Right renal pelvis (tissue), 4 donors: Measurements from ENCODE around the gene TMEM184A. TPM values are rescaled to one million over a fixed set of nuclear protein-coding genes. Genes with fewer than 3 reads are reported as not detected.

Experiments used
- DNase-seq, 4 donors: peaks; one replicate each; pipeline ENCODE4 v3.0.0-alpha.2; 2013; ENCODE audit warnings: low read depth in 4 of 4, low spot score in 3 of 4, missing footprints in 1 of 4
- polyA plus RNA-seq, 4 donors: library from polyadenylated mRNA; unstranded; fragments of 120-200 nt; gene quantifications; one replicate each; pipeline ENCODE4 v1.2.1, GENCODE V29; 2013; ENCODE audit not compliant: insufficient read length in 4 of 4

TMEM184A gene
- polyA plus RNA-seq, 4 donors = 6.0 to 9.1 (median 7.4) TPM

DNA sequence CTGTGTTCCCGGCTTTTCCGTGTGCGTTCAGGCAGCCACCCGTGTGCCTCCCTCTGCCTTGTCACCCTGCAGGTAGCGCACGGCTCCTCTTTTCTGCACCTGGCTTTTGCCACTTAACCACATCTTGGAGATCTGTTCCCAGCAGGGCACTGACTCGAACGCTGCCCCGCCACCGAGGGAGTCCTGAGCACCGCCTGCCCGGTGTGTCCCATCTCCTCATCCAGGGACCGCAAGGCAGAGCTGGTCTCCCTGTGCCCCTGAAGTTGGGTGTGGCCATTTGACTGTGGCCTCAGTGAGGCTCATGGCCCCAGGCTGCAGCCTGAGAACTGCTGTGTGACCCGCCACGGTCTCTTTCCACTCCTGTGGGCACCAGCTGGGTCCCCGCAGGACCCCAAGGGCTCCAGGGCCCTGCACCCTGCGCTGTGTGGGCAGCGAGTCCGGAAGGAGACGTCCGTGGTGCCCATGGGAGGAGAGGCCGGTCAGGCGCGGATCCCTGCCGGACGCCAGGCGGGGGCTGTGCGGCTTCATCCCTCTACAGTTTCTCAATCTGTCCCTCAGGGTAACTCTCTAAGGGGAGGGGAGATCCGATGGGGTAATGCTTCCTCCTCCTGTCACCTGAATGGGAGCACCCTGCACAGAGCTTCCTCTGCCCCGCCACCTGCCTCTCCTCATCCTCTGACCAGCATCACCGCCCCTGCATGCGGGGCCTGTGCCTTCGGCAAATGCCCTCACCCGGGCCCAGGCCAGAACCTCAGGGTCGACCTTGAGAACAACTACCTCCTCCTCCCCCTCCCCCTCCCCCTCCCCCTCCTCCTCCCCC is 50.1 kb downstream of the TMEM184A start:
- DNase-seq = no peak

DNA sequence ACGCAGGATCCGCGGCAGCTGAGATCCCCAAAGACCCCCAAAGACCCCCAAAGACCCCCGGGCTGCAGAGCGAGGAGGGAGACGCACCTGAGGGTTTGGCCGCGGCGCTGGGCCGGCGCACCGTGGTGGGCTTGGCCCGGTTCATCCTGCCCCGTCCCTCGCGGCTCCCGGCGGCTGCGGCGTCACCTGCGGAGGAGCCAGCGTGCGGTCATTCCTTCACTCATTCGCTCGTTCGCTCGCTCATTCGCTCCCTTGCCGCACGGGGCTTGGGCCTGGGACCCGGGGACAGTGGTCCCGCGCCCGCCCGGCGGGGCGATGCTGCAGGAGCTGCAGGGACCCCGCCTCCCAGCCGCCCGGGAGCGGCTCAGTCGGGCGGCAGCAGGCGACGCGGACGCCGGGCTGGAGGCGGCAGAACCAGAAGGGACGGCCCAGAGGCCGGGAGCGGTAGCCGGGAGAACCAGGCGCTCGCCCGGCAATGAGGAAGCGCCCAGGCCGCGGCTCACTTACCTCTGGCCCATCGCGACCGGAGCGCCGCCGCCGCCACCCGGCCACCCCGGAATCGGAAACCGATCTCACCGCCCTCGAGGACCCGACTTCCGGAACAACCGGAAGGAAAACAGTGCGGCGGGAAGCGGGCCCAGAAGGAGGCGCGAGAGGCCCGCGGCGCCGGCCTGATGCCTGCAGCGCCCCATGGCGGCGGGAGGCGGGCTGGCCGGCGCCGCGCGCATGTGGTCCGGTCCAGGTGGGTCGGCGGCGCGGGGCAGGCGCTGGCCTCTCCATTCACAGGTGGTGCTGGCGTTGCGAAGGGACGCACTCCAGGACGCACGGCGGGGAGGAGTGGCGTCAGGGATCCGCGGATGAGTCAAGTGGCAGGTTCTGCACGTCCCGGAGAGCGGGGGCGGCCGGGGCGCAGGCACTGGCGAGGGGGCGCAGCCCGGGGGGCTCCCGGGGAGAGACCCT is 51.9 kb downstream of the TMEM184A start, which contains the start of gene INTS1:
Gene INTS1, minus strand, starts transcription at position 574 of the 960 bp plus-strand sequence. Its CDS starts 429 bp downstream, at position 145.
- DNase-seq = peak; percentile 77 to 87 (median 86)

DNA sequence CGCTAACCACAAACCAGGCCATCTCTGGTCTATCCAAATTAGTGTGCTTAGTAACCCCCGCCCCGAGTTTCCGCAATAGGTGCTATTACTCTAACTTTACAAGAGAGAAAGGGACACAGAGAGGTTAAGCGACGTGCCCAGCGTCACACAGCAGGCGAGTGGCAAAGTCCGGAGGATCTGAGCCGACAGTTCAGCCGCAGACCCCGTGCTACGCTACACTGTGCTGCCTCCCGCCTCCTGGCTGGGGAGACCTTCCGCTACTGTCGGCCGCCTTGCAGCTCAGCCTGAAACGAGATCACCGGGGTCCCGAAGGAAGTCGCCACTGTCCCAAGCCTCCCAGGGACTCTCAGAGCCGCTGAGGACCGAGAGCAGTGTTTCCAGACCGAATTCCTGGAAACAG is 52.6 kb downstream of the TMEM184A start:
- DNase-seq = no peak

DNA sequence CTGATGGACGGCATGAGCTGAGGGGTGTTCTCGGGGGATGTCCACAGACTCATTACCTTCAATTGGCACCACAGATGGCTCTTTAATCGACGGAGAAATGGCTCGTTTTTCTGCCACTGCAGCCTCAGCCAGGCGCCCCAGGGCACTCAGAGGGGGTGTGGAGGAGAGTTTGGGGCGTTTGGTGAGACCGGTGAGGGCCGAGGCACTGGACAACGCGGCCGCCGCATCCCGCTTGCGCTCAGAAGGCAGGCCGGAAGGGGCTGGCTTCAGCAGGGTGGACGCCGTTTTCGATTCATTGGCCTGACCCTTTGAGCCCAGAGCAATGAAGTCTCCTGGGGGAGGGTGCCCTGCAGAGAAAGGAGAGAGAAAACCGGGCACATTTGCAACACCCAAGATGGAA is 53.2 kb downstream of the TMEM184A start:
- DNase-seq = no peak

DNA sequence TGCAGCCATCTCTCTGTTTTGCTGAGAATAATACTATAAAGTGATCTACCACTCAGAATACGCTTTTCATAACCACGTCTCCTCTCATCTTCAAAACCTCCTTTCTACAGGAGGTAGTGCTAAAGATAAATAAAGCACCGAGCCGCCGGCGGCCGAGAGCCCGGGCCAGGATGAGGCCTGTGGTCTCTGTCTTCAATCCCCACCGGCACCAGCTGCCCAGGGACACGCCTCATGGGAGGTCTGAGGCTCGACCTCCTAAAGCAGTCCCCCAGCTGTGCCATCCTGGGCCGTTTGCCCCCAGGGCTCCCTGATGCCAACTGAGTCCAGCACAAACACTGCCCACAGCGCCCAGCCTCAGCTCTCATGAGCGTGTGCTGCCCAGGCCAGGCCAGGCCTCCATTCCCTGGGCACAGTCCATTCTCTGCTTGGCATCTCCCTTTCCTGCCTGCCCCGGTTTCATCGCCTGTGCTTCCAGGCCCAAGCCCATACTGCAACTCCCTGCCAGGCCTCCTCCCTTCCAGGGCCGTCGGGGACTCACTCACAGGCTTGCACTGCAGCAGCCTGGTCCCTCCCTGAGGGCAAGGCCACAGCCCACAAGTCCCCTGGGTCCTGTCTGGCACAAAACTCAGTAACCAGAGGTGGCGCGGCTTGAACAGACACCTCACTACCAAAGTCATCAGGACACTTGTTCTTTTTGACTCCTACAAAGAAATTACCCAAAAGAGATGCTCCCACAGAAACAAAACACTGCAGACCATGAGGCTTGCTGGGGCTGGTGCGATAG is 54.3 kb downstream of the TMEM184A start:
- DNase-seq = no peak

DNA sequence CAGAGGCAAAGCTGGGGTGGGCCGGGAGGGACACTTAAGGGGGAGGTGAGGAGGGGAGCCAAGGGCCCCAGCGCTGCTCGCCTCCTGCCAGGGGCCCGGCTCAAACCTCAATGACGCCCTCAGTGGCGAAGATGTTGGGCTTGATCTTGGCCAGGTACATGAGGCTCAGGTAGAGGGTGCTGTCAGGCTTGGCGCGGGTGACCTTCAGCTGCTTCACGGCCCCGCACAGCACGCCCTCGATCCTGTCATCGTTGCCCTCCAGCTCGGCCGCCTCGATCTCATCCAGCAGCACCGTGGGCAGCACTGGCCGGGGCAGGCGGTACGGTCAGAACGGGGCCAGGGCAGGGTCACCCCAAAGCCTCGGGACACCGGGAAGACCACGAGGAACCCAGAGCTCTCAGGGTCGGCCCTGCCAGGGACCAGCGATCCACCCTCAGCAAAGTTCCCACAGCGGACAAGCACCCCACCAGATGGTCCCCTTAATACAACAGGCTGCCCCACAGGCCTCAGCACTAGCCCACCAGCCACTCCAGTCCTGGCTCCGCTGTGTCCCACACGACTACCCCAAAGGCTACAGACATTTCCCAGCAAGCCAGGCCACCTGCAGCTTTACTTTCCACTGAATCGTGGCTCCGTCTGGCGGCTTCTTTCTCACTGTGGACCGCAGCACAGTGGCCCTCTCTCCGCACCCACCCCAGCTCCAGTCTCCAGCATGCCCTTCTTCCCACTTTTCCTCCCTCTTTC is 55.8 kb downstream of the TMEM184A start:
- DNase-seq = no peak

DNA sequence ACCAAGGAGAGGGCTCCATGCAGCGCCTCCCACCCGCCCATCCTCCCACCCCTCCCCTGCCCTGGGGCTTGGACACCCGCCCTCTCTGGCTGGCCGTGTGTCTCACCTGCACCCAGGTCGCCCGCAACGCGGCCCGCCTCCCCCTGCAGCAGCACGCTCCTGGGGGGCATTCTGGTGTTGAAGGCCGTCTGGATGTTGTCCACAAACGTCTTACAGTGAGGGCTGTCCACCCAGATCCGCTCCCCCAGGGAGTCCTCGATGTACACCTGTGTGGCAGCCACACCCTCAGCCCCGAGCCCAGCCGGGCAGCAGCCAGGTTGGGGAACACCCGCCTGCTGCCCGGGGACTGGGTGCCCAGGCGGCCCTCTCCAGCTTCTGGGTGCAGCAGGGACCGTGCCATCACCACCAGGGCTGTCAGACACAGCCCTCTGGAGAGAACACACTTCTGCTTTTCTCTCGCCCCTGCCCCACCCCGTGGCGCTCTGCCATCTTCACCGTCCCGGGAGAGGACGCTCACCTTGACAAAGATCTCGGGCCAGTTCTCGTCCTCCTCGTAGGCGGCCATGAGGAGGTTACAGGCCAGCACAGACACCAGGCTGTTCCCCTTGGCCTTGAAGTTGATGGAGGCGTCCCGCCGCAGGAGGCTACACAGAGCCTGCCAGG is 56.5 kb downstream of the TMEM184A start:
- no peak for DNase-seq

DNA sequence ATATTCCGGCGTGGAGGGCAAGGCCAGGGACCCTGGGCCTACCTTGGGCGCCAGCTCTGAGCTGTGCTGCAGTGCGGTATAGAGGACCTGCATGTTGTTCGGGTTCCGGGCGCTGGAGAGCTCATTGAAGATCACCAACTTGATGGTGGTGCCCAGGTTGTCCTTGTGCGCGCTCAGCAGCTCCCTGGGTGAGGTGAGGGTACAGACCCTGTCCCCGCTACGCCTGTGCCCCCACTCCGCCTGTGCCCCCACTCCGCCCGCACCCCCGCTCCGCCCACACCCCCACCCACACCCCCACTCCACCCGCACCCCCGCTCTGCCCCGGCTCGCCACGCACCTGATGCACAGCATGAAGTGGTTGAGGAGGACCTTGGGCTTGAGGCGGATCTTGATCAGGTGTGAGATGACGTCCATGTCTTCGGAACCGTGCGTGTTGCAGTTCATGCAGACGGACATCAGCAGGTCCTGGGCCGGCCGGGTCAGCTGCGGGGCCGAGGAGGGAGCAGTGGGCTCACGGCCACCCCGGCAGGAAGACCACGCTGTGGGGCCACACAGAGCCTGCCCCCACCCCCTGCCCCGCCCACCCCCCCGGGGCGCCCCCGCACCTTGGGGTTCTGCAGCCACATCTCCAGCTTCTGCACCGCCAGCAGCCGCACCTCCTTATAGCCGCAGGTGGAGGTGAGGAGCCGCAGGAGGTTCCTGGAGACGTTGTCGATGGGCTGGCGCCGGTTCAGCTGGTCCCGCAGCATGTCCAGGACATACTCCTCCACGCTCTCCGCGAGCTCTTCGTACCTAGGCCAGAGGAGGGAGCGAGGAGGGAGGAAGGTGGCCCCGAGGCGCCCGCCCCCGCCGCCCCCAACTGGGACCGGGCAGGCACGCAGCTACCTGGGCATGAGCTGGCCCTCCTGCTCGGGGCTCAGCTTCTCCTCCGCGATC is 57.4 kb downstream of the TMEM184A start:
- no peak for DNase-seq

DNA sequence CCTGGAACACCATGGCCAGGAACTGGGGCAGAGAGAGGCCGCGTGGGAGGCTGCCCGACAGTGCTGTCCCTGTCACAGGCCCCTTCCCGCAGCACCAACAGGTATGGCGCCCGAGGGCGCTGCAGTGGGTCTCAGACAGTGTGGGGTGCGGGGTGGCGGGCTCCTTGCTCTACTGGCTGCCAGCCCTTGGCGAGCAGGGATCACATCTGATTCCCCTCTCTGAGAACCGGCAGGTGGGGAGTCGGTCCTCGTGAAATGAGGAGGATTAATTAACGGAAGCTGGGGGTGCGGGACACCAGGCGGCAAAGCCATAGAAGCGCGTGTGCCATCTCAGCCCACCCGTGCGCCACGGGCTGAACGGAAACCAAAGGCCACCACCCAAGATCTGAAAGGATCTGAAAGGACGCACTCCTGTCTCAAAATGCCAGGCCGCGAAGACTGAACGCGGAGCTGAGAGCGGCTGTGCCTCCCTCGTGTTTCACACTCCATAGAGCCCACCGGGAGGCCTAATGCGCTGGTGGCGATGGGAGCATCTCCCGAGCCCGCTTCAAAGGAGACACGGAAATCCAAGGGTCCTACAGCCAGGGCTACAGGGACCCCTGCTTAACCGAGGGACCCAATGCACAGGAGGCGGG is 58.6 kb downstream of the TMEM184A start:
- DNase-seq = no peak

DNA sequence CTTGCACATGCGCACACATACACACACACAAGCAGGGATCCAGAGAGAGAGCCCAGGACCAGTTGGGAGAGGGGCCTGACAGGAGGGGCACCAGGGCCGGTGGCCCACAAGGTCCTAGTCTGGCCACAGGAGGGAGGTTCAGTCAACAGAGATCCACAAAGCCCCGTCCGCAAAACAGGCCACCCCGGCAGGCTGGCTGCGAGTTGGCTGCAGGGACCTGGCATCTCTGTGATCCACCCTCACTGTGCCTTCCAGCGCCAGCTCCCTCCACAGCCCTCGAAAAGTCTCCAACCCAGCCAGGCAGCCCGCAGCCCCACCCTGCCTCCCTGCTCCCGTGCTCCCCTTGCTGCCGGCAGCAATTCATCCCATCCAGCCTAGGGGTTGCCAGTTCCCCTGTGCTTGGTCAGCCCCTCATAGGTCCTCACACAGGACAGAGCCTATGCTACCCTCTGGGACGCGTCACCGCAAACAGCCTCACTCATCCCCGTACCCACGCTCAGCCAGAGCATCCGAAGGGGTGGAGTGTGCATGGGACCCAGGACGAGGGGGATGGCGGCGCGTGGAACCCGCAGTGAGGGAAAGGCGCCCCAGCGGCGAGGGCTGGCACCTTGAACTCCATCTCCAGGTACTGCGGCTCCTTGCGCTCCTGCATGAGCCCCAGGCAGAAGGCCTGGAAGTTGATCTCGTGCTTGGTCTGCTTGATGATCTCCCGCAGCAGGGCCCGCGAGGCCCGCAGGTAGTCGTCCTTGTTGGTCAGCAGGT is 59.3 kb downstream of the TMEM184A start:
- no peak for DNase-seq

DNA sequence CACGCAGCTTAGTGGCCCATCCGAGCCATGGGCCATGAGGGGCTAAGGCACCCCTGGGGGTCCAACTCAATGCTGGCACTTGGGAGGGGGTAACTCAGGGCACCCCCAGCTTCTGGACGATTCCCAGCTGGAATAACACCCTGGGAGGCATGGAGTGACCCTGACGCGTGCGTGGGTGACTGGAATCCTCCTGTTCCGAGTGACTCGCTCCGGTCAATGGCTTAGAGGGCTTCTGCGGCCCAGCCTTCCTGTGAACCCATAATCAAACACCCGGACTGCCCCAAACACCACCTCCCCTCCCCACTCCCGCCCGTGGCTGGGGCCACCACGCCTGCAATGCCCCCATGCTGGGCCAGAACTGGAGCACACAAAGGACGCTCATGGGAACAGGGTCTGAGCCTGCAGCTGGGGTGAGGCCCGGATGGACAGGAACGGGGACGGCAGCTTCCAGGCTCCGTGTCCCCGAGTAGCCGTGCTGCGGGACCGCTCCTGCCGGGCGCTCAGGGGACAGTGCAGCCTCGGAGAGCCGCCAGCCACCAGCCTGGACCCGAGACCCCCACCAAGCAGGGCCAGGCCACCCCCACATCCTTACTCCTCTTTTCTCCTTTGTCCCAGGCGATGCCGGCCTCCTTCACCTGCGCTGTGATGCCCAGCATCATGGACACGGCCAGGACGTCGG is 60.3 kb downstream of the TMEM184A start:
- DNase-seq = no peak

DNA sequence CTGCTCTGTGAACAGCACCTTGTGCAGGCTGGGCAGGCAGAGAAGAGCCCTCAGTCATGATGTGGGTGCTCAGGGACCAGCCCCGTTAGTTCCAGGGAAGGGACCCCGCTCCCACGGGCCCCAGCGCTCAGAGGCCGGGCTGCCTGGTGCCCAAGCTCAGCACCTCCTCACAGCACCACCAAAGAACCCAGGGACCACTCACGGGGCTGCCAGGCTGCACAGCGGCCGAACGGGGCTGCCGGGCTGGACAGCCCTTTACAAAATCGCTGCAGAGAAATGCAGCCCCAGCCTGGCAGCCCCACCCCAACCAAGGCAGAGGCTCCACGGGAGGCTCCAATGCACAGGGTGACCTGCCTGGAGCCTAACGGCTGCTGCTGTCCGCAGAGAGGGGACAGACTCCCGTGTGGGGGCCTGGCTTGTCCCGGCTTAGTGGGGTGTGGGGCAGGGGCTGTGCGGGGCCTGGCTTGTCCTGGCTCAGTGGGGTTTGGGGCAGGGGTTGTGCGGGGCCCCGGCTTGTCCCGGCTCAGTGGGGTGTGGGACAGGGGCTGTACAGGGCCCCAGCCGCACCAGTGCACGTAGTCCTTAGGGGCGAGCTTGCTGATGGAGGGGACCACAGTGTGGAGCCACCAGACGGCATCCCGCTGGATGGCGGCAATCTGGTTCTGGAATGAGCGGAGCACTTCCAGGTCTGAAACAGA is 61.0 kb downstream of the TMEM184A start:
- no peak for DNase-seq

DNA sequence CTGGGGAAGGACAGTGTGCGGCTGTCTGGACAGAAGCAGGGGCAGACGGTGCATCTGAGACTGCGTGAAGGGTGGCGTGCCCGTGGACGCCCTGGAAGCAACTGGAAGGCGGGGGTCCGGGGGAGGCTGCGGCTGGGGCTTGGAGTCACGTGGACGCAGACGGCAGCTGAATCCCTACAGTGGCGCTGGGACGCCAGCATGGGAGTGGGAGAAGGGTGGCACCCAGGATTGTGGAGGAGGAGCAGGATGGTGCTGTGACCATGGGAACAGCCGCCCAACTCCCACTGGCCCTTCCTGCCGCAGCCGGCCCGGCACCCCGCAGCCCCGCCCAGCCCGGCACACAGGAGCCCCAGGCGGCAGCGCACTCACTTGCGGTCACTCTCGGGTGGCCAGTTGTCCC is 61.6 kb downstream of the TMEM184A start:
- no peak for DNase-seq

DNA sequence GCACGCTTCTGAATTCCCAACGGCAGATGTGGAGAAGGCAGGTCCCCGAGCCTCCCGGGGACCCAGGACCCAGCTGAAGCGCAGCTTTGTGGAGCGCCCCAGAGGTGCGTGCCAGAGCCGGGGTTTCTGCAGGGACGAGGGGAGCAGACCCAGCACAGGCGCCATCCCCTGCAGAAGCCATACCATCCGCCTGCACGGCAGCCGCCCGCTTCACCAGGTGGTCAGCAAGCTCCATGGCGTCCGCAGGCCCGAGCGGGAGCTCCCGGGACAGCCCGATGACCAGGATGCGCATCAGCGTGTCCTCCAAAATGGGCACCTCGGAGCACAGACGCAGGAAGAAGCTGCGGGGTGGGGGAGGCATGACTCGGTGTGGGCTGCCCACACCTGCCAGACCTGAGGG is 62.4 kb downstream of the TMEM184A start:
- DNase-seq = no peak

DNA sequence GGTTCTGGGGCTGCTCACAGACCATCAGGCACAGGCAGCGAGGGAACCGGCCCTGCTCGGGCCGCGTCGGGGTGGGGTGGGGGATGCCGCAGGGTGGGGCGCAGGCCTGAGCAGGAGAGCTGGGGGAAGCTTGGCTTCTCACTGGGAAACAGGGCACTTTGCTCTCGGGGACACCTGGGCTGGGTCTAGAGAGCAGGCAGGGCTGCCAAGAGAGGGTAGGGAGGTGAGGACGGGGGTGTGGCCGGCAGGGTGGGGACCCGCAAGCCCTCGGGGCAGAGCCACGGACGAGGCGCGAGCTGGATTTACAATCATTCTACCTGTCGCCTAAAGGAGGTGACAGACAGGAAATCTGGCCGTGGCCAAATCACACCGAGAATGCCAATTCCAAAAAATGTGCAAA is 62.9 kb downstream of the TMEM184A start:
- DNase-seq = no peak

DNA sequence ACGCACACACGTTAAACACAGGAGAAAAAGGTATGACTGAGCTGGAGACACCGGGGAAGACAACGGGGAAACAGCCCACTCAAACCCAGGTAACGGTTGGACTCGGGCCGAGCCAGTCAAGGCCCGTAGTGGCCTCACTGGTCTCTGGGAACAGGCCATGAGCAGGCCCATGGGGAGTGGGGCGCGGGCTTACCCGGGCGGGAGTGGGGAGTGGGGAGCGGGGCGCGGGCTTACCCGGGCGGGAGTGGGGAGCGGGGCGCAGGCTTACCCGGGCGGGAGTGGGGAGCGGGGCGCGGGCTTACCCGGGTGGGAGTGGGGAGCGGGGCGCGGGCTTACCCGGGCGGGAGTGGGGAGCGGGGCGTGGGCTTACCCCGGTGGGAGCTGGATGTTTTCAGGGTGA is 63.4 kb downstream of the TMEM184A start:
- DNase-seq = no peak
